Liver (tissue), 9 donors: ENCODE results near the gene TIPIN. TPM values are rescaled to one million over a fixed set of nuclear protein-coding genes. Genes with fewer than 3 reads are reported as not detected.

Experiments
- DNase-seq: peaks from one replicate; pipeline ENCODE4 v3.0.0-alpha.2; 2017; ENCODE audit warnings: low spot score
- H3K27ac ChIP-seq, 2 donors: one replicate each; pipeline ENCODE4 v1.7.0; 2013; ENCODE audit warnings: inconsistent platforms in 2 of 2, low read length in 2 of 2, control low read depth in 1 of 2, low read depth in 1 of 2, mild to moderate bottlenecking in 1 of 2
- H3K27me3 ChIP-seq, 4 donors: one replicate each; pipeline versions ENCODE4 v1.6.1 to v1.7.0; 2013; ENCODE audit warnings: low read length in 3 of 4, inconsistent platforms in 1 of 4, mild to moderate bottlenecking in 1 of 4, moderate library complexity in 1 of 4; ENCODE audit not compliant: control insufficient read depth in 4 of 4, insufficient read depth in 4 of 4
- H3K36me3 ChIP-seq, 4 donors: one replicate each; pipeline versions ENCODE4 v1.6.1 to v1.7.0; 2013; ENCODE audit warnings: low read length in 3 of 4, mild to moderate bottlenecking in 3 of 4, low read depth in 1 of 4, moderate library complexity in 1 of 4; ENCODE audit not compliant: control insufficient read depth in 4 of 4, insufficient read depth in 3 of 4
- H3K4me1 ChIP-seq, 4 donors: one replicate each; pipeline versions ENCODE4 v1.6.1 to v1.7.0; 2013; ENCODE audit warnings: low read length in 3 of 4, mild to moderate bottlenecking in 3 of 4, moderate library complexity in 1 of 4; ENCODE audit not compliant: control insufficient read depth in 4 of 4, insufficient read depth in 4 of 4
- H3K4me3 ChIP-seq, 3 donors: one replicate each; pipeline versions ENCODE4 v1.6.1 to v1.7.0; 2013; ENCODE audit warnings: low read length in 3 of 3, control low read depth in 1 of 3, low read depth in 1 of 3, mild to moderate bottlenecking in 1 of 3
- H3K9ac ChIP-seq, 2 donors: one replicate each; pipeline ENCODE4 v1.7.0; 2013; ENCODE audit warnings: low read length in 2 of 2, mild to moderate bottlenecking in 2 of 2, moderate library complexity in 2 of 2, control low read depth in 1 of 2, low read depth in 1 of 2
- H3K9me3 ChIP-seq, 4 donors: one replicate each; pipeline versions ENCODE4 v1.6.1 to v1.7.0; 2013; ENCODE audit warnings: low read length in 3 of 4; ENCODE audit not compliant: control insufficient read depth in 4 of 4
- EGR1 ChIP-seq, 2 donors: IDR thresholded peaks; 2 replicates each; pipeline ENCODE4 v1.6.1; 2016 to 2018; ENCODE audit warnings: antibody characterized with exemption in 2 of 2, low read depth in 2 of 2
- FOXA1 ChIP-seq: IDR thresholded peaks from 2 replicates; pipeline ENCODE4 v1.6.1; 2016; ENCODE audit warnings: antibody characterized with exemption
- FOXA2 ChIP-seq: IDR thresholded peaks from 2 replicates; pipeline ENCODE4 v1.6.1; 2016; ENCODE audit warnings: antibody characterized with exemption
- GABPA ChIP-seq, 2 donors: IDR thresholded peaks in 1 of 2; conservative IDR thresholded peaks in 1 of 2; 2 replicates each; pipeline ENCODE4 v1.6.1; 2016; ENCODE audit warnings: antibody characterized with exemption in 2 of 2, mild to moderate bottlenecking in 1 of 2, moderate library complexity in 1 of 2
- HNF4G ChIP-seq: IDR thresholded peaks from 2 replicates; pipeline ENCODE4 v1.6.1; 2016; ENCODE audit warnings: antibody characterized with exemption
- JUND ChIP-seq, 2 donors: IDR thresholded peaks; 2 replicates each; pipeline ENCODE4 v1.6.1; 2016; ENCODE audit warnings: antibody characterized with exemption in 2 of 2
- NR2F2 ChIP-seq: IDR thresholded peaks from 2 replicates; pipeline ENCODE4 v1.6.1; 2016; ENCODE audit warnings: antibody characterized with exemption
- RXRA ChIP-seq, 2 donors: IDR thresholded peaks; 2 replicates each; pipeline ENCODE4 v1.6.1; 2017 to 2018; ENCODE audit warnings: antibody characterized with exemption in 2 of 2, mild to moderate bottlenecking in 1 of 2
- SP1 ChIP-seq: IDR thresholded peaks from 2 replicates; pipeline ENCODE4 v1.6.1; 2018; ENCODE audit warnings: antibody characterized with exemption, mild to moderate bottlenecking
- TAF1 ChIP-seq: conservative IDR thresholded peaks from 2 replicates; pipeline ENCODE4 v1.6.1; 2016; ENCODE audit warnings: antibody characterized with exemption, mild to moderate bottlenecking
- WGBS: extraction: QIAGEN DNeasy Blood & Tissue Kit; methylation state at CpG from one replicate; pipeline ENCODE4 v1.1.7; 2013; 5-methylcytosine and 5-hydroxymethylcytosine counted together
- polyA plus RNA-seq, 2 donors: library from polyadenylated mRNA; stranded (reverse) in 1 of 2; unstranded in 1 of 2; fragments of 200-250 nt in 1 of 2; fragments of >200 nt in 1 of 2; fragmentation: Nextera tagmentation in 1 of 2; extraction: Ambion mirVana in 1 of 2; gene quantifications; one replicate each; pipeline versions ENCODE4 v1.2.1 to v1.2.3, GENCODE V29; 2013 to 2015
- total RNA-seq, 2 donors: library from RNA; depleted of rRNA; stranded (reverse); fragments of >200 nt; gene quantifications; one replicate each; pipeline ENCODE4 v1.2.3, GENCODE V29; 2014
- TF ChIP-seq, protein P1 (sequence below): IDR thresholded peaks from 2 replicates; pipeline ENCODE4 v1.6.1; 2016; ENCODE audit warnings: antibody characterized with exemption
- TF ChIP-seq, protein P2 (sequence below): IDR thresholded peaks from 2 replicates; pipeline ENCODE4 v1.6.1; 2016; ENCODE audit warnings: antibody characterized with exemption, mild to moderate bottlenecking
- TF ChIP-seq, protein P3 (sequence below): fragments of 150-350 bp; IDR thresholded peaks from 2 replicates; pipeline ENCODE4 v1.5.1; 2017; ENCODE audit warnings: improper control_type of control experiment, low read depth, low read length; ENCODE audit not compliant: missing input control
- TF ChIP-seq, protein P4 (sequence below): IDR thresholded peaks from 2 replicates; pipeline ENCODE4 v1.6.1; 2016; ENCODE audit warnings: antibody characterized with exemption
- donor health status: healthy.
- donor health status: healthy.
- donor health status: healthy.
- donor health status: healthy.
- donor health status: healthy.

TIPIN gene
- total and polyA plus RNA-seq, 4 donors: 2.2 to 5.9 (median 2.6) TPM

DNA sequence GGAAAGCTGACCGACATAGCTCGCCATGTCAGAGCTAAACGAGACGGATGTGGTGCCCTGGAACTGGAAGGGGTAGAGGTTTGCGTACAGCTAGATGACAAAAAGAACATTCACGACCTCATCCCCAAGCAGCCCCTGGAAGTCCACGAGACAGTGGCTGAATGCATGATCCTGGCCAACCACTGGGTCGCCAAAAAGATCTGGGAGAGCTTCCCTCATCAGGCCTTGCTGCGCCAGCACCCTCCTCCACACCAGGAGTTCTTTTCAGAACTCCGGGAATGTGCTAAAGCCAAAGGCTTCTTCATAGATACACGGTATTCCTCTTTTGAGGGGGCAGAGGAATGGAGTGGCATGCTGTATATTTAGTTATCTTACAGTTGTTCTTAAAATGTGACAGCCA is 30.4 kb downstream of the TIPIN start:
- TF ChIP-seq NR2F2 (no peak), SP1 (no peak)
- TF ChIP-seq, protein P1, sequence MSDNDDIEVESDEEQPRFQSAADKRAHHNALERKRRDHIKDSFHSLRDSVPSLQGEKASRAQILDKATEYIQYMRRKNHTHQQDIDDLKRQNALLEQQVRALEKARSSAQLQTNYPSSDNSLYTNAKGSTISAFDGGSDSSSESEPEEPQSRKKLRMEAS: no peak
- peaks cover 13 to 58% (median 43%) of the 10 kb centered on the region in 4 donors for H3K36me3 ChIP-seq
- no peak overlapping the region for H3K9ac ChIP-seq
- no peak for DNase-seq
- H3K27ac ChIP-seq: no peak overlapping the region
- H3K4me1 ChIP-seq: no peaks in the 10 kb centered on the region
- no peaks in the 10 kb centered on the region for H3K9me3 ChIP-seq
- WGBS: 96% methylated on average over 11 of the region's 11 CpGs
- no peak overlapping the region for H3K4me3 ChIP-seq
- H3K27me3 ChIP-seq: no peaks in the 10 kb centered on the region

DNA sequence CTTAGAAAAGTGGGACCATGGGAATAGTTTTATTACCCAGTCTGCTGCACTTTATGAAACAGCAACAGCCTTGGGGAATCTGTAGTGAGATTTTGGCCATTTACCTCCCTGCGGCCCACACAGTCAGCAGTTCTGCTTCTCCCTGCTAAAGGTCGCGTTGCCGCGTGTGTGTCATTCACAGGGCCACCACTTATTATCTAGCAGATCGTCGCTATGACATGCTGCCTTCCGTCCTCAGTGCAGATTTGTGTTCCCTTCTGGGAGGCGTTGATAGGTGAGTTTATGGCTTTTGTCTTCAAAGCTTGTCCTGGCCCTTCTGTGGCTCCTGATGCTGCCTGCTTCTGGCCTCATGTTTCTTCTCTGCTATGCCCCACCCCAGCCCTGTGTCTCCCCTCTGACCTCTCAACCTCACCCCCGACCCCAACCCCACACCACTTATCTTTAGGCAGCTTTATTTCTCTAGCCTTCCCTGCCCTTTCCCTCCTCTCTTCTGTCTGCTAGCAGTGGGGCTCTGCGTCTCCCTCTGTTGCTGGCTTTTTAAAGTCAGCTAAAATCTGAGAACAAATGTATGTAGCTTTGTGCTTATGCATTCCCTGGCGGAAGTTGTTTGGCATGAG is 33.1 kb downstream of the TIPIN start:
- no peak for DNase-seq
- Histone ChIP-seq H3K27me3 (no peaks in the 10 kb centered on the region), H3K27ac (no peak overlapping the region), H3K9ac (no peak overlapping the region), H3K36me3 (peaks cover 10 to 58% (median 42%) of the 10 kb centered on the region in 4 donors), H3K9me3 (no peaks in the 10 kb centered on the region), H3K4me1 (no peaks in the 10 kb centered on the region), H3K4me3 (no peak overlapping the region)
- TF ChIP-seq EGR1 (IDR thresholded peaks at IDR 0.05; ENCODE audit: low read depth in 2 of 2): no peak
- no peak for TF ChIP-seq TAF1
- no peak for TF ChIP-seq JUND (IDR thresholded peaks at IDR 0.05)
- TF ChIP-seq, protein P1: no peak
- no peak for TF ChIP-seq GABPA (IDR thresholded peaks at IDR 0.05 in 1 of 2, conservative IDR thresholded peaks at IDR 0.05 in 1 of 2)
- 86% methylated on average over 12 of the region's 12 CpGs for WGBS

DNA sequence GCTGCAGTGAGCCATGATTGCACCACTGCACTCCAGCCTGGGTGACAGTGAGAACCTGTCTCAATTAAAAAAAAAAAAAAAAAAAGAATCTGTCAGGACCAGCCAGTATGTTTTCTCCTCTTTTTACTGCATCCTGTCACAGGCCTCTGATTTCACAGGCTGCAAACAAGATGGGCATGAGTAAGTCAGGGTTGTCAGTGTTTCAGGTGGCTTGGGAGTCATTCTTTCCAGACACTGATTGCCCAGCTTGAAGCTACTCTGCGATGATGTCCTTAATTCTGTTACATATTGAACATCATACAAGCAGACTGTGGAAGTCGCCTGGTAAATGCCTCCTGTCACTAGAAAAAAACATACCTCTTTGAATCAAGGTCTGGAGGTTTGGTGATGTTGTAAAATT is 44.3 kb downstream of the TIPIN start:
- Histone ChIP-seq H3K9ac (no peak overlapping the region), H3K4me3 (no peak overlapping the region), H3K4me1 (no peaks in the 10 kb centered on the region), H3K9me3 (no peaks in the 10 kb centered on the region), H3K27me3 (no peaks in the 10 kb centered on the region), H3K27ac (no peak overlapping the region), H3K36me3 (peaks cover 7 to 52% (median 27%) of the 10 kb centered on the region in 4 donors)
- no peak for DNase-seq
- TF ChIP-seq, protein P2, sequence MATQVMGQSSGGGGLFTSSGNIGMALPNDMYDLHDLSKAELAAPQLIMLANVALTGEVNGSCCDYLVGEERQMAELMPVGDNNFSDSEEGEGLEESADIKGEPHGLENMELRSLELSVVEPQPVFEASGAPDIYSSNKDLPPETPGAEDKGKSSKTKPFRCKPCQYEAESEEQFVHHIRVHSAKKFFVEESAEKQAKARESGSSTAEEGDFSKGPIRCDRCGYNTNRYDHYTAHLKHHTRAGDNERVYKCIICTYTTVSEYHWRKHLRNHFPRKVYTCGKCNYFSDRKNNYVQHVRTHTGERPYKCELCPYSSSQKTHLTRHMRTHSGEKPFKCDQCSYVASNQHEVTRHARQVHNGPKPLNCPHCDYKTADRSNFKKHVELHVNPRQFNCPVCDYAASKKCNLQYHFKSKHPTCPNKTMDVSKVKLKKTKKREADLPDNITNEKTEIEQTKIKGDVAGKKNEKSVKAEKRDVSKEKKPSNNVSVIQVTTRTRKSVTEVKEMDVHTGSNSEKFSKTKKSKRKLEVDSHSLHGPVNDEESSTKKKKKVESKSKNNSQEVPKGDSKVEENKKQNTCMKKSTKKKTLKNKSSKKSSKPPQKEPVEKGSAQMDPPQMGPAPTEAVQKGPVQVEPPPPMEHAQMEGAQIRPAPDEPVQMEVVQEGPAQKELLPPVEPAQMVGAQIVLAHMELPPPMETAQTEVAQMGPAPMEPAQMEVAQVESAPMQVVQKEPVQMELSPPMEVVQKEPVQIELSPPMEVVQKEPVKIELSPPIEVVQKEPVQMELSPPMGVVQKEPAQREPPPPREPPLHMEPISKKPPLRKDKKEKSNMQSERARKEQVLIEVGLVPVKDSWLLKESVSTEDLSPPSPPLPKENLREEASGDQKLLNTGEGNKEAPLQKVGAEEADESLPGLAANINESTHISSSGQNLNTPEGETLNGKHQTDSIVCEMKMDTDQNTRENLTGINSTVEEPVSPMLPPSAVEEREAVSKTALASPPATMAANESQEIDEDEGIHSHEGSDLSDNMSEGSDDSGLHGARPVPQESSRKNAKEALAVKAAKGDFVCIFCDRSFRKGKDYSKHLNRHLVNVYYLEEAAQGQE: no peak
- TF ChIP-seq, protein P3, sequence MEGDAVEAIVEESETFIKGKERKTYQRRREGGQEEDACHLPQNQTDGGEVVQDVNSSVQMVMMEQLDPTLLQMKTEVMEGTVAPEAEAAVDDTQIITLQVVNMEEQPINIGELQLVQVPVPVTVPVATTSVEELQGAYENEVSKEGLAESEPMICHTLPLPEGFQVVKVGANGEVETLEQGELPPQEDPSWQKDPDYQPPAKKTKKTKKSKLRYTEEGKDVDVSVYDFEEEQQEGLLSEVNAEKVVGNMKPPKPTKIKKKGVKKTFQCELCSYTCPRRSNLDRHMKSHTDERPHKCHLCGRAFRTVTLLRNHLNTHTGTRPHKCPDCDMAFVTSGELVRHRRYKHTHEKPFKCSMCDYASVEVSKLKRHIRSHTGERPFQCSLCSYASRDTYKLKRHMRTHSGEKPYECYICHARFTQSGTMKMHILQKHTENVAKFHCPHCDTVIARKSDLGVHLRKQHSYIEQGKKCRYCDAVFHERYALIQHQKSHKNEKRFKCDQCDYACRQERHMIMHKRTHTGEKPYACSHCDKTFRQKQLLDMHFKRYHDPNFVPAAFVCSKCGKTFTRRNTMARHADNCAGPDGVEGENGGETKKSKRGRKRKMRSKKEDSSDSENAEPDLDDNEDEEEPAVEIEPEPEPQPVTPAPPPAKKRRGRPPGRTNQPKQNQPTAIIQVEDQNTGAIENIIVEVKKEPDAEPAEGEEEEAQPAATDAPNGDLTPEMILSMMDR: no peak
- TF ChIP-seq FOXA1: no peak
- no peak for TF ChIP-seq RXRA (IDR thresholded peaks at IDR 0.05)
- TF ChIP-seq, protein P4, sequence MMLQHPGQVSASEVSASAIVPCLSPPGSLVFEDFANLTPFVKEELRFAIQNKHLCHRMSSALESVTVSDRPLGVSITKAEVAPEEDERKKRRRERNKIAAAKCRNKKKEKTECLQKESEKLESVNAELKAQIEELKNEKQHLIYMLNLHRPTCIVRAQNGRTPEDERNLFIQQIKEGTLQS: no peak
- TF ChIP-seq GABPA (IDR thresholded peaks at IDR 0.05 in 1 of 2, conservative IDR thresholded peaks at IDR 0.05 in 1 of 2): no peak
- no peak for TF ChIP-seq HNF4G
- TF ChIP-seq NR2F2: no peak
- no peak for TF ChIP-seq FOXA2
- 97% methylated on average over 2 of the region's 2 CpGs for WGBS
